ENCODE measurements around the gene POU6F2.
A peak's percentile ranks its signal among the peaks of the same experiment; 100 is the strongest.

The POU6F2 gene

GRCh38 chr7:39432807-39433416, 455.2 kb downstream of the POU6F2 start:
- DNase-seq (ENCODE audit: low read depth in 2 of 2): no peak

GRCh38 chr7:39433550-39433949, 455.8 kb downstream of the POU6F2 start:
- no peak for DNase-seq (ENCODE audit: low read depth in 2 of 2)

GRCh38 chr7:39434012-39434411, 456.3 kb downstream of the POU6F2 start:
- DNase-seq (ENCODE audit: low read depth in 2 of 2): no peak

- DNase-seq (ENCODE audit: low read depth in 2 of 2): no peak
Measured at GRCh38 chr7:39446546-39446945, 468.8 kb downstream of the POU6F2 start.

- DNase-seq (ENCODE audit: low read depth in 2 of 2): no peak
Measured at GRCh38 chr7:39451901-39452300, 474.2 kb downstream of the POU6F2 start.

- peak in 1 of 2 experiments; percentile 52 for DNase-seq (ENCODE audit: low read depth in 2 of 2)
Measured at GRCh38 chr7:39453743-39454355, 476.1 kb downstream of the POU6F2 start.

GRCh38 chr7:39458061-39458745, 480.5 kb downstream of the POU6F2 start:
- DNase-seq (ENCODE audit: low read depth in 2 of 2): no peak

- no peak for DNase-seq (ENCODE audit: low read depth in 2 of 2)
Measured at GRCh38 chr7:39459636-39460035, 481.9 kb downstream of the POU6F2 start.

GRCh38 chr7:39460486-39460885, 482.8 kb downstream of the POU6F2 start:
- DNase-seq (ENCODE audit: low read depth in 2 of 2): no peak

GRCh38 chr7:39461263-39461820, 483.6 kb downstream of the POU6F2 start:
- no peak for DNase-seq (ENCODE audit: low read depth in 2 of 2)

- DNase-seq (ENCODE audit: low read depth in 2 of 2): no peak
Measured at GRCh38 chr7:39463252-39463651, 485.5 kb downstream of the POU6F2 start.

- no peak for DNase-seq (ENCODE audit: low read depth in 2 of 2)
Measured at GRCh38 chr7:39464350-39465054, 486.8 kb downstream of the POU6F2 start.

- peak in 1 of 2 experiments; percentile 11 for DNase-seq (ENCODE audit: low read depth in 2 of 2)
Measured at GRCh38 chr7:39465055-39465929, 487.6 kb downstream of the POU6F2 start.

GRCh38 chr7:39468261-39468660, 490.6 kb downstream of the POU6F2 start:
- DNase-seq (ENCODE audit: low read depth in 2 of 2): no peak

GRCh38 chr7:39468808-39469374, 491.2 kb downstream of the POU6F2 start:
- no peak for DNase-seq (ENCODE audit: low read depth in 2 of 2)

- no peak for DNase-seq (ENCODE audit: low read depth in 2 of 2)
Measured at GRCh38 chr7:39480901-39481300, 503.2 kb downstream of the POU6F2 start.

GRCh38 chr7:39488467-39489393, 511.0 kb downstream of the POU6F2 start:
- no peak for DNase-seq (ENCODE audit: low read depth in 2 of 2)

GRCh38 chr7:39490296-39490695, 512.6 kb downstream of the POU6F2 start:
- no peak for DNase-seq (ENCODE audit: low read depth in 2 of 2)

GRCh38 chr7:39493934-39494333, 516.2 kb downstream of the POU6F2 start:
- no peak for DNase-seq (ENCODE audit: low read depth in 2 of 2)

- no peak for DNase-seq (ENCODE audit: low read depth in 2 of 2)
Measured at GRCh38 chr7:39501358-39501757, 523.6 kb downstream of the POU6F2 start.
